Measurements from ENCODE around the gene SLC17A9. TPM values are rescaled to one million over a fixed set of nuclear protein-coding genes. Genes with fewer than 3 reads are reported as not detected.

The SLC17A9 gene
- total RNA-seq, 1 experiment from 2014 or later = 0.28 TPM

GRCh38 chr20:62910217-62910766 lies 42.2 kb upstream of the SLC17A9 start:
- DNase-seq (ENCODE audit: low read depth, low spot score) (no peak), ATAC-seq (no peak)
- Histone ChIP-seq H3K4me3 (ENCODE audit: low read depth in 2 of 2, low read length in 2 of 2) (no peak overlapping the region), H3K27me3 (ENCODE audit: control insufficient read depth, insufficient read depth, low read length) (no peaks in the 10 kb centered on the region), H3K4me1 (ENCODE audit: control insufficient read depth, insufficient read depth, low read length) (peaks cover 23% of the 10 kb centered on the region), H3K9me3 (ENCODE audit: control insufficient read depth, insufficient read depth, low read depth, low read length) (no peaks in the 10 kb centered on the region), H3K36me3 (ENCODE audit: control insufficient read depth, insufficient read depth, low read length) (peaks cover 24% of the 10 kb centered on the region), H3K27ac (ENCODE audit: low read length) (no peak overlapping the region; the same call in 1 of the 2 replicates)
- in situ Hi-C loops (cut with HindIII; ENCODE audit: low pct_unique_long_range_greater_than_20kb, low sequenced_read_pairs) (no loop called here), intact Hi-C loops (cut with micrococcal nuclease; ENCODE audit: unreplicated experiment) (no loop called here)
- CTCF ChIA-PET = no interaction called here
- no TSS peak for BruUV-seq (replicated peaks)
- POLR2A ChIA-PET = no interaction called here
- TF ChIP-seq TCF7L2 (IDR thresholded peaks at IDR 0.05; ENCODE audit: low read depth, low read length) = no peak
- no peak for TF ChIP-seq CTCF (IDR thresholded peaks at IDR 0.05)
- TF ChIP-seq POLR2AphosphoS5 (IDR thresholded peaks at IDR 0.05; ENCODE audit: low read depth, low read length) = no peak
- no peak for TF ChIP-seq REST (IDR thresholded peaks at IDR 0.05; ENCODE audit: insufficient read depth in 1 of 2, low read depth in 2 of 2, low read length in 1 of 2)
- TF ChIP-seq SIN3A (IDR thresholded peaks at IDR 0.05; ENCODE audit: borderline replicate concordance, insufficient read depth, low read depth, low read length) = no peak

GRCh38 chr20:62910777-62911497 lies 41.6 kb upstream of the SLC17A9 start:
- DNase-seq (ENCODE audit: low read depth, low spot score) (no peak), ATAC-seq (no peak)
- H3K36me3 ChIP-seq (ENCODE audit: control insufficient read depth, insufficient read depth, low read length) = peaks cover 19% of the 10 kb centered on the region
- no peak for TF ChIP-seq POLR2AphosphoS5 (IDR thresholded peaks at IDR 0.05; ENCODE audit: low read depth, low read length)
- TF ChIP-seq REST (IDR thresholded peaks at IDR 0.05; ENCODE audit: insufficient read depth in 1 of 2, low read depth in 2 of 2, low read length in 1 of 2) = no peak
- TF ChIP-seq TCF7L2 (IDR thresholded peaks at IDR 0.05; ENCODE audit: low read depth, low read length) = no peak
- no peak for TF ChIP-seq SIN3A (IDR thresholded peaks at IDR 0.05; ENCODE audit: borderline replicate concordance, insufficient read depth, low read depth, low read length)
- no peak for TF ChIP-seq CTCF (IDR thresholded peaks at IDR 0.05)
- ChIA-PET CTCF (no interaction called here), POLR2A (no interaction called here)
- in situ Hi-C loops (cut with HindIII; ENCODE audit: low pct_unique_long_range_greater_than_20kb, low sequenced_read_pairs) (no loop called here), intact Hi-C loops (cut with micrococcal nuclease; ENCODE audit: unreplicated experiment) (no loop called here)
- H3K4me3 ChIP-seq (ENCODE audit: low read depth in 2 of 2, low read length in 2 of 2) = no peak overlapping the region
- BruUV-seq (replicated peaks) = no TSS peak
- no peak overlapping the region for H3K27ac ChIP-seq (ENCODE audit: low read length)
- H3K4me1 ChIP-seq (ENCODE audit: control insufficient read depth, insufficient read depth, low read length) = peaks cover 28% of the 10 kb centered on the region
- H3K27me3 ChIP-seq (ENCODE audit: control insufficient read depth, insufficient read depth, low read length) = no peaks in the 10 kb centered on the region
- H3K9me3 ChIP-seq (ENCODE audit: control insufficient read depth, insufficient read depth, low read depth, low read length) = no peaks in the 10 kb centered on the region

Data from Panc1 (cell line).